ENCODE measurements around the gene ZNF787. TPM values are rescaled to one million over a fixed set of nuclear protein-coding genes. Genes with fewer than 3 reads are reported as not detected.

ZNF787 gene
- total and polyA plus RNA-seq, 2 donors (not counting 3 experiments of a cell fraction or from before 2014, with no cell fraction given) = 11.6 to 32.7 TPM

DNA sequence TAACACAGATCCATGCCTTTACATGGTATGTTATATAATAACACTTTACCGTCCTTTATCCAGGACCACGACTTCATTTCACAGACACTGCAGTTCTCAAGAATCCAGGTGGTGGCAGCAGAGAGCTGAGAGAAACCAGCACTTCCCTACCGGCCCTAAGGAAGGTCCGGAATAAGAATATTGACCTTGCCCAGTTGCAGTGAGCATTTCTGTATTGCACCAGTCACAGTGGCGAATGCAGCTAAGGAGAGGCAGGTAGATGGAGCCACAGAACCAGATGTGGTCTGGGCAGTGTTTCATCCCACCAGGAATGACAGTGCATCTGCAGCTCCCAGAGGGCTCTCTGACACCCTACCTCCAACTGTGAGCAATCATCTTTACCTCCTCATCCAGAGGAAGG lies 44.6 kb downstream of the ZNF787 start:
- intact Hi-C loops (cut with micrococcal nuclease) (loop anchor here (1.0 kb wide), 3 partner anchors 96 to 257 kb away; no protein-coding TSS in a partner anchor), dilution Hi-C loops (cut with MboI; ENCODE audit: extremely low pct_ligation_motif_present, low sequenced_read_pairs) (no loop called here)
- no peaks in the 10 kb centered on the region for H3K36me3 ChIP-seq (ENCODE audit: control insufficient read depth in 2 of 2, extremely low read depth in 1 of 2, insufficient read depth in 2 of 2, low read length in 2 of 2)
- no peaks in the 10 kb centered on the region for H4K20me1 ChIP-seq (replicated peaks; ENCODE audit: control insufficient read depth, extremely low read depth, insufficient read depth, low read length)
- H3K9me1 ChIP-seq (replicated peaks; ENCODE audit: control insufficient read depth, extremely low read depth, insufficient read depth, low read length) = no peaks in the 10 kb centered on the region
- no peak overlapping the region for H3K27ac ChIP-seq (ENCODE audit: insufficient read depth, low read depth, low read length)
- H3K79me2 ChIP-seq (ENCODE audit: control insufficient read depth, insufficient read depth, low read length) = no peaks in the 10 kb centered on the region
- H3K4me3 ChIP-seq (replicated peaks in 1 of 3; ENCODE audit: insufficient read depth in 1 of 3, low read depth in 1 of 3, low read length in 3 of 3) = no peak overlapping the region
- ChIA-PET CTCF (interaction anchor here (0.6 to 9.9 kb wide), 21 partner anchors 9 to 444 kb away, joined by 3 to 328 read pairs (median 6); partner anchors contain the start of gene GALP), POLR2A (no interaction called here)
- BruUV-seq (replicated peaks) = no TSS peak
- H3K9ac ChIP-seq (replicated peaks; ENCODE audit: extremely low read depth, insufficient read depth, low read length) = no peak overlapping the region
- no peak overlapping the region for H3K4me2 ChIP-seq (ENCODE audit: insufficient read depth, low read length)
- DNase-seq (ENCODE audit: low read depth, low spot score) (peak; percentile 66), FAIRE-seq (peak; percentile 82)
- no peak overlapping the region for H2AFZ ChIP-seq (ENCODE audit: low read depth, low read length)
- H3K27me3 ChIP-seq (ENCODE audit: control insufficient read depth in 2 of 2, insufficient read depth in 2 of 2, low read length in 2 of 2) = no peaks in the 10 kb centered on the region
- TF ChIP-seq, protein P1, sequence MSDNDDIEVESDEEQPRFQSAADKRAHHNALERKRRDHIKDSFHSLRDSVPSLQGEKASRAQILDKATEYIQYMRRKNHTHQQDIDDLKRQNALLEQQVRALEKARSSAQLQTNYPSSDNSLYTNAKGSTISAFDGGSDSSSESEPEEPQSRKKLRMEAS (IDR thresholded peaks at IDR 0.05; ENCODE audit: insufficient read depth, insufficient read length) = no peak
- TF ChIP-seq, protein P2, sequence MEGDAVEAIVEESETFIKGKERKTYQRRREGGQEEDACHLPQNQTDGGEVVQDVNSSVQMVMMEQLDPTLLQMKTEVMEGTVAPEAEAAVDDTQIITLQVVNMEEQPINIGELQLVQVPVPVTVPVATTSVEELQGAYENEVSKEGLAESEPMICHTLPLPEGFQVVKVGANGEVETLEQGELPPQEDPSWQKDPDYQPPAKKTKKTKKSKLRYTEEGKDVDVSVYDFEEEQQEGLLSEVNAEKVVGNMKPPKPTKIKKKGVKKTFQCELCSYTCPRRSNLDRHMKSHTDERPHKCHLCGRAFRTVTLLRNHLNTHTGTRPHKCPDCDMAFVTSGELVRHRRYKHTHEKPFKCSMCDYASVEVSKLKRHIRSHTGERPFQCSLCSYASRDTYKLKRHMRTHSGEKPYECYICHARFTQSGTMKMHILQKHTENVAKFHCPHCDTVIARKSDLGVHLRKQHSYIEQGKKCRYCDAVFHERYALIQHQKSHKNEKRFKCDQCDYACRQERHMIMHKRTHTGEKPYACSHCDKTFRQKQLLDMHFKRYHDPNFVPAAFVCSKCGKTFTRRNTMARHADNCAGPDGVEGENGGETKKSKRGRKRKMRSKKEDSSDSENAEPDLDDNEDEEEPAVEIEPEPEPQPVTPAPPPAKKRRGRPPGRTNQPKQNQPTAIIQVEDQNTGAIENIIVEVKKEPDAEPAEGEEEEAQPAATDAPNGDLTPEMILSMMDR (IDR thresholded peaks at IDR 0.05; ENCODE audit: extremely low read depth in 1 of 2, insufficient read depth in 1 of 2, low read depth in 1 of 2, low read length in 2 of 2) = peak; percentile 79 to 83
- no peaks in the 10 kb centered on the region for H3K9me3 ChIP-seq (replicated peaks; ENCODE audit: control insufficient read depth, insufficient read depth, low read length)
- H3K4me1 ChIP-seq (ENCODE audit: control insufficient read depth, extremely low read depth, insufficient read depth, low read length) = peaks cover 8% of the 10 kb centered on the region

DNA sequence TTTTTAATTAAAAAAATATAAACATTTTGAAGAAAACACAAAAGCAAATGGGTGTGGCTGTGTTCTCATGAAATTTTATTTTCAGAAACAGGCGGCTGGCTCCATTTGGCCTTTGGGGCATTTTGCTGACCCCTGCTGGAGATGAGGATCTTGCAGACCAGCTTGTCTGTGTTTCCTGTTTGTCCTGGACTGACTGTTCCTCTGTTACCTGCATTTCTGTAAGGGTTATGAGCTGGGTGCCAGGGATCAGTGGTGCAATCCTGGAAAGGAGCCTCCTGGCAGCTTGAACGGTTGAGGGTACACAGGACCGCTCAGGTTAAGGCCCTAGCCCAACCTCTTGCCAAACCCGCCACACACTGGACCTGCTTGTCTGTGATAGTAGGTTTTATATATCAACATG lies 49.9 kb downstream of the ZNF787 start:
- FAIRE-seq (no peak), DNase-seq (ENCODE audit: low read depth, low spot score) (no peak)
- no peaks in the 10 kb centered on the region for H4K20me1 ChIP-seq (replicated peaks; ENCODE audit: control insufficient read depth, extremely low read depth, insufficient read depth, low read length)
- no peaks in the 10 kb centered on the region for H3K9me1 ChIP-seq (replicated peaks; ENCODE audit: control insufficient read depth, extremely low read depth, insufficient read depth, low read length)
- H3K4me3 ChIP-seq (replicated peaks in 1 of 3; ENCODE audit: insufficient read depth in 1 of 3, low read depth in 1 of 3, low read length in 3 of 3) = no peak overlapping the region
- H3K4me1 ChIP-seq (ENCODE audit: control insufficient read depth, extremely low read depth, insufficient read depth, low read length) = peaks cover 7% of the 10 kb centered on the region
- POLR2A ChIA-PET = no interaction called here
- H3K27ac ChIP-seq (ENCODE audit: insufficient read depth, low read depth, low read length) = no peak overlapping the region
- no peak overlapping the region for H2AFZ ChIP-seq (ENCODE audit: low read depth, low read length)
- dilution Hi-C loops (cut with MboI; ENCODE audit: extremely low pct_ligation_motif_present, low sequenced_read_pairs) (no loop called here), intact Hi-C loops (cut with micrococcal nuclease) (no loop called here)
- no peak overlapping the region for H3K9ac ChIP-seq (replicated peaks; ENCODE audit: extremely low read depth, insufficient read depth, low read length)
- TF ChIP-seq EZH2 (IDR thresholded peaks at IDR 0.05; ENCODE audit: borderline replicate concordance, low read depth, low read length, severe bottlenecking) (no peak), GATA2 (IDR thresholded peaks at IDR 0.05; ENCODE audit: insufficient read depth, insufficient read length, low read depth, low read length) (no peak), FOS (IDR thresholded peaks at IDR 0.05; ENCODE audit: borderline replicate concordance, insufficient read depth, low read length) (no peak), JUN (IDR thresholded peaks at IDR 0.05; ENCODE audit: borderline replicate concordance, insufficient read depth, insufficient read length, low read depth) (no peak), POLR2AphosphoS5 (IDR thresholded peaks at IDR 0.05; ENCODE audit: insufficient read depth, low read depth, low read length) (no peak), MYC (IDR thresholded peaks at IDR 0.05; ENCODE audit: low read depth, low read length) (no peak), POLR2A (IDR thresholded peaks at IDR 0.05; ENCODE audit: low read depth, low read length) (no peak)
- TF ChIP-seq, protein P1 (IDR thresholded peaks at IDR 0.05; ENCODE audit: insufficient read depth, insufficient read length) = no peak
- TF ChIP-seq, protein P2 (IDR thresholded peaks at IDR 0.05; ENCODE audit: extremely low read depth in 1 of 2, insufficient read depth in 1 of 2, low read depth in 1 of 2, low read length in 2 of 2) = no peak
- BruUV-seq (replicated peaks) = no TSS peak
- no peaks in the 10 kb centered on the region for H3K36me3 ChIP-seq (ENCODE audit: control insufficient read depth in 2 of 2, extremely low read depth in 1 of 2, insufficient read depth in 2 of 2, low read length in 2 of 2)
- H3K79me2 ChIP-seq (ENCODE audit: control insufficient read depth, insufficient read depth, low read length) = no peaks in the 10 kb centered on the region
- CTCF ChIA-PET = interaction anchor here (0.6 to 1.5 kb wide), 3 partner anchors 101 to 263 kb away, joined by 3 to 6 read pairs (median 3); no protein-coding TSS in a partner anchor
- no peaks in the 10 kb centered on the region for H3K27me3 ChIP-seq (ENCODE audit: control insufficient read depth in 2 of 2, insufficient read depth in 2 of 2, low read length in 2 of 2)
- no peak overlapping the region for H3K4me2 ChIP-seq (ENCODE audit: insufficient read depth, low read length)
- no peaks in the 10 kb centered on the region for H3K9me3 ChIP-seq (replicated peaks; ENCODE audit: control insufficient read depth, insufficient read depth, low read length)

All from endothelial cell of umbilical vein (primary cell).